Panc1 (cell line): ENCODE measurements around the gene LGALS14. TPM values are rescaled to one million over a fixed set of nuclear protein-coding genes. Genes with fewer than 3 reads are reported as not detected.

Experiments
- ATAC-seq: fragments of 200-7000 bp; cut with Tn5 transposase; 2 replicates; pipeline ENCODE4 v1.9.1; 2020; ENCODE audit warnings: mild to moderate bottlenecking, moderate library complexity
- BruUV-seq: library from RNA; stranded (reverse); fragments of 400-500 nt; replicated peaks from 2 replicates; lab custom pipeline; 2021; lab: Mats Ljungman, UMichigan
- CTCF ChIA-PET: fragments of 300-600 bp; sonication (Branson Sonifier 250); formaldehyde crosslinking; loops from one replicate; lab custom pipeline; 2022; ENCODE audit warnings: antibody characterized with exemption; lab: Charles Lee
- POLR2A ChIA-PET: fragments of 300-600 bp; sonication (Branson Sonifier 250); formaldehyde crosslinking; loops from one replicate; lab custom pipeline; 2022; ENCODE audit warnings: antibody characterized with exemption; lab: Charles Lee
- DNase-seq: peaks from one replicate; pipeline ENCODE4 v3.0.0-alpha.2; 2010; ENCODE audit warnings: low read depth, low spot score
- H3K27ac ChIP-seq: 2 replicates; pipeline ENCODE4 v1.5.1; 2011; ENCODE audit warnings: mild to moderate bottlenecking, low read length, inconsistent platforms
- H3K27me3 ChIP-seq: fragments of 200-500 bp; sonication (Bioruptor generic); 2 replicates; pipeline ENCODE4 v1.6.0; 2014; ENCODE audit warnings: low read length, inconsistent platforms; ENCODE audit not compliant: control insufficient read depth, insufficient read depth
- H3K36me3 ChIP-seq: fragments of 200-500 bp; sonication (Bioruptor generic); 2 replicates; pipeline ENCODE4 v1.5.1; 2014; ENCODE audit warnings: inconsistent platforms, mild to moderate bottlenecking, low read length, moderate library complexity; ENCODE audit not compliant: control insufficient read depth, insufficient read depth
- H3K4me1 ChIP-seq: 2 replicates; pipeline ENCODE4 v1.5.1; 2011; ENCODE audit warnings: inconsistent platforms, mild to moderate bottlenecking, low read length, moderate library complexity; ENCODE audit not compliant: control insufficient read depth, insufficient read depth
- H3K4me3 ChIP-seq, 2 experiments: 2 replicates each; pipeline ENCODE4 v1.5.1; 2011 to 2012; ENCODE audit warnings: low read depth in 2 of 2, low read length in 2 of 2, mild to moderate bottlenecking in 2 of 2, inconsistent platforms in 1 of 2, moderate library complexity in 1 of 2
- H3K9me3 ChIP-seq: fragments of 200-500 bp; sonication (Bioruptor generic); 2 replicates; pipeline ENCODE4 v1.5.1; 2014; ENCODE audit warnings: low read depth, mild to moderate bottlenecking, inconsistent platforms, low read length, moderate library complexity; ENCODE audit not compliant: control insufficient read depth, insufficient read depth
- POLR2AphosphoS5 ChIP-seq: IDR thresholded peaks from 2 replicates; pipeline ENCODE4 v1.6.1; 2012; ENCODE audit warnings: mild to moderate bottlenecking, low read depth, low read length, moderate library complexity
- SIN3A ChIP-seq: IDR thresholded peaks from 2 replicates; pipeline ENCODE4 v1.6.1; 2012; ENCODE audit warnings: low read depth, mild to moderate bottlenecking, low read length, moderate library complexity, borderline replicate concordance; ENCODE audit not compliant: insufficient read depth
- TCF7L2 ChIP-seq: IDR thresholded peaks from 2 replicates; pipeline ENCODE4 v1.6.1; 2011; ENCODE audit warnings: mild to moderate bottlenecking, low read depth, low read length, inconsistent platforms
- in situ Hi-C: cut with HindIII; loops from 2 replicates; pipeline ENCODE4 v1.10.0; 2016; ENCODE audit warnings: low sequenced_read_pairs, low pct_unique_long_range_greater_than_20kb
- intact Hi-C: fragments of 100-400 bp; cut with micrococcal nuclease; formaldehyde crosslinking; loops from one replicate; pipeline ENCODE4 v1.10.0; 2022; ENCODE audit not compliant: unreplicated experiment
- total RNA-seq: library from RNA; stranded (reverse); gene quantifications from one replicate; pipeline ENCODE4 v1.2.1, GENCODE V29; 2021; ENCODE audit not compliant: unreplicated experiment
- TF ChIP-seq, protein P1 (sequence below), 2 experiments: IDR thresholded peaks; 2 replicates each; pipeline ENCODE4 v1.6.1; 2011 to 2012; ENCODE audit warnings: low read depth in 2 of 2, control low read depth in 1 of 2, low read length in 1 of 2, mild to moderate bottlenecking in 1 of 2, moderate library complexity in 1 of 2; ENCODE audit not compliant: insufficient read depth in 1 of 2
- TF ChIP-seq, protein P2 (sequence below): fragments of 450-650 bp; IDR thresholded peaks from 2 replicates; pipeline ENCODE4 v1.5.1; 2017; ENCODE audit warnings: mild to moderate bottlenecking

Gene LGALS14
- total RNA-seq, 1 experiment from 2014 or later: not detected

DNA sequence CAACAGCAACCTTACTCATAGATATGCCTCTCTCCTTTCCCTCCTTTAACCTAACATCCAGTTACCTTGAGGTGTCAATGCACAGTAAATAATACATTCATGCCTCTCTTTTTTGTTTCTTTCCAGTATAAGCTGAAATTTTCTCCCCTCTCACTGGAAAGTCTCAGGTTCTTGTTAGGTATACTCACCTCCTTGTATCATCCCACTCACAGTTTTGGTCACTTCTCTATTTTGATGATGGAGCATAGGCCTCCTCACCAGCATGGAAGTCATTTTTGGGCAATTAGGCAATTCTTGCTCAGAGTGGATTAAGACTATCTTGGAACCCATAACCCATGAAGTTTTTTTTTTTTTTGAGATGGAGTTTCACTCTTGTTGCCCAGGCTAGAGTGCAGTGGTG, 5.7 kb upstream of the LGALS14 start:
- CTCF ChIA-PET: interaction anchor here (0.6 to 0.7 kb wide), 2 partner anchors 124 to 162 kb away, joined by 3 to 8 read pairs; no protein-coding TSS in a partner anchor
- Histone ChIP-seq H3K4me1 (no peaks in the 10 kb centered on the region), H3K36me3 (no peaks in the 10 kb centered on the region), H3K27ac (no peak overlapping the region), H3K4me3 (no peak overlapping the region), H3K27me3 (peaks cover 91% of the 10 kb centered on the region), H3K9me3 (no peaks in the 10 kb centered on the region)
- in situ Hi-C loops (no loop called here), intact Hi-C loops (no loop called here)
- TF ChIP-seq POLR2AphosphoS5 (no peak), SIN3A (no peak)
- TF ChIP-seq, protein P1, sequence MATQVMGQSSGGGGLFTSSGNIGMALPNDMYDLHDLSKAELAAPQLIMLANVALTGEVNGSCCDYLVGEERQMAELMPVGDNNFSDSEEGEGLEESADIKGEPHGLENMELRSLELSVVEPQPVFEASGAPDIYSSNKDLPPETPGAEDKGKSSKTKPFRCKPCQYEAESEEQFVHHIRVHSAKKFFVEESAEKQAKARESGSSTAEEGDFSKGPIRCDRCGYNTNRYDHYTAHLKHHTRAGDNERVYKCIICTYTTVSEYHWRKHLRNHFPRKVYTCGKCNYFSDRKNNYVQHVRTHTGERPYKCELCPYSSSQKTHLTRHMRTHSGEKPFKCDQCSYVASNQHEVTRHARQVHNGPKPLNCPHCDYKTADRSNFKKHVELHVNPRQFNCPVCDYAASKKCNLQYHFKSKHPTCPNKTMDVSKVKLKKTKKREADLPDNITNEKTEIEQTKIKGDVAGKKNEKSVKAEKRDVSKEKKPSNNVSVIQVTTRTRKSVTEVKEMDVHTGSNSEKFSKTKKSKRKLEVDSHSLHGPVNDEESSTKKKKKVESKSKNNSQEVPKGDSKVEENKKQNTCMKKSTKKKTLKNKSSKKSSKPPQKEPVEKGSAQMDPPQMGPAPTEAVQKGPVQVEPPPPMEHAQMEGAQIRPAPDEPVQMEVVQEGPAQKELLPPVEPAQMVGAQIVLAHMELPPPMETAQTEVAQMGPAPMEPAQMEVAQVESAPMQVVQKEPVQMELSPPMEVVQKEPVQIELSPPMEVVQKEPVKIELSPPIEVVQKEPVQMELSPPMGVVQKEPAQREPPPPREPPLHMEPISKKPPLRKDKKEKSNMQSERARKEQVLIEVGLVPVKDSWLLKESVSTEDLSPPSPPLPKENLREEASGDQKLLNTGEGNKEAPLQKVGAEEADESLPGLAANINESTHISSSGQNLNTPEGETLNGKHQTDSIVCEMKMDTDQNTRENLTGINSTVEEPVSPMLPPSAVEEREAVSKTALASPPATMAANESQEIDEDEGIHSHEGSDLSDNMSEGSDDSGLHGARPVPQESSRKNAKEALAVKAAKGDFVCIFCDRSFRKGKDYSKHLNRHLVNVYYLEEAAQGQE (IDR thresholded peaks at IDR 0.05; ENCODE audit: insufficient read depth in 1 of 2, low read depth in 2 of 2, low read length in 1 of 2): no peak
- TF ChIP-seq, protein P2, sequence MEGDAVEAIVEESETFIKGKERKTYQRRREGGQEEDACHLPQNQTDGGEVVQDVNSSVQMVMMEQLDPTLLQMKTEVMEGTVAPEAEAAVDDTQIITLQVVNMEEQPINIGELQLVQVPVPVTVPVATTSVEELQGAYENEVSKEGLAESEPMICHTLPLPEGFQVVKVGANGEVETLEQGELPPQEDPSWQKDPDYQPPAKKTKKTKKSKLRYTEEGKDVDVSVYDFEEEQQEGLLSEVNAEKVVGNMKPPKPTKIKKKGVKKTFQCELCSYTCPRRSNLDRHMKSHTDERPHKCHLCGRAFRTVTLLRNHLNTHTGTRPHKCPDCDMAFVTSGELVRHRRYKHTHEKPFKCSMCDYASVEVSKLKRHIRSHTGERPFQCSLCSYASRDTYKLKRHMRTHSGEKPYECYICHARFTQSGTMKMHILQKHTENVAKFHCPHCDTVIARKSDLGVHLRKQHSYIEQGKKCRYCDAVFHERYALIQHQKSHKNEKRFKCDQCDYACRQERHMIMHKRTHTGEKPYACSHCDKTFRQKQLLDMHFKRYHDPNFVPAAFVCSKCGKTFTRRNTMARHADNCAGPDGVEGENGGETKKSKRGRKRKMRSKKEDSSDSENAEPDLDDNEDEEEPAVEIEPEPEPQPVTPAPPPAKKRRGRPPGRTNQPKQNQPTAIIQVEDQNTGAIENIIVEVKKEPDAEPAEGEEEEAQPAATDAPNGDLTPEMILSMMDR: no peak
- ATAC-seq (no peak), DNase-seq (no peak)
- no TSS peak for BruUV-seq
- POLR2A ChIA-PET: interaction anchor here (0.6 to 0.9 kb wide), 2 partner anchors 96 to 263 kb away, joined by 3 to 12 read pairs; partner anchors contain the start of gene RPS16

DNA sequence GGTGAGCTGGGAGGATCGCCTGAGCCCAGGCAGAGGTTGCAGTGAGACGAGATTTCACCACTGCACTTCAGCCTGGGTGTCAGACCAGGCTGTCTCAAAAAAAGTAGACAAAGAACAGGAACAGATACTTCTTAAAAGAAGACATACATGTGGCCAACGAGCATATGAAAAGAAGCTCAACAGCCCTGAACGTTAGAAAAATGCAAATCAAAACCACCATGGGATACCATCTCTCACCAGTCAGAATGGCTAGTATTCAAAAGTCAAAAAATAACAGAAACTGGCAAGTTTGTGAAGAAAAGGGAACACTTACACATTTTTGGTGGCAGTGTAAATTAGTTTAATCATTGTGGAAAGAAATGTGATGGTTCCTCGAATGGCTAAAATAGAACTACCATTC, 3.0 kb upstream of the LGALS14 start:
- ChIA-PET CTCF (interaction anchor here (0.6 to 1.9 kb wide), 6 partner anchors 29 to 386 kb away, joined by 3 to 10 read pairs (median 4); no protein-coding TSS in a partner anchor), POLR2A (interaction anchor here (0.6 to 1.3 kb wide), 5 partner anchors 19 to 349 kb away, joined by 3 to 5 read pairs (median 4); partner anchors contain the start of gene RPS16)
- BruUV-seq: no TSS peak
- H3K27me3 ChIP-seq: peaks cover 79% of the 10 kb centered on the region
- no peak overlapping the region for H3K27ac ChIP-seq
- no peaks in the 10 kb centered on the region for H3K36me3 ChIP-seq
- H3K9me3 ChIP-seq: no peaks in the 10 kb centered on the region
- intact Hi-C loops (no loop called here), in situ Hi-C loops (no loop called here)
- H3K4me1 ChIP-seq: no peaks in the 10 kb centered on the region
- TF ChIP-seq, protein P1 (IDR thresholded peaks at IDR 0.05; ENCODE audit: insufficient read depth in 1 of 2, low read depth in 2 of 2, low read length in 1 of 2): no peak
- TF ChIP-seq TCF7L2 (no peak), POLR2AphosphoS5 (no peak), SIN3A (no peak)
- TF ChIP-seq, protein P2: no peak
- ATAC-seq (no peak), DNase-seq (no peak)
- no peak overlapping the region for H3K4me3 ChIP-seq
